A549 (cell line): ENCODE results near the gene TAPBPL. TPM values are rescaled to one million over a fixed set of nuclear protein-coding genes. Genes with fewer than 3 reads are reported as not detected.
A peak's percentile ranks its signal among the peaks of the same experiment; 100 is the strongest.
"Not testable (repeated sequence)": the region's sequence is repeated elsewhere in the genome, so short reads cannot be mapped to it uniquely, and the experiment has no call there.

Experiments used
- ATAC-seq, 2 experiments: fragments of 200-7000 bp in 1 of 2; fragments of >200 bp in 1 of 2; cut with Nextera tagmentation in 1 of 2; cut with Tn5 transposase in 1 of 2; 3 replicates each; pipeline versions ENCODE4 v1.8.0 to v1.9.1; 2018 to 2020; ENCODE audit warnings: mild to moderate bottlenecking in 1 of 2, moderate library complexity in 1 of 2
- CTCF ChIA-PET: fragments of 300-600 bp; sonication (Branson Sonifier 250); formaldehyde crosslinking; extraction: SDS; loops from one replicate; lab custom pipeline; 2021; ENCODE audit warnings: antibody characterized with exemption, inconsistent platforms; lab: Yijun Ruan, JAX
- POLR2A ChIA-PET: fragments of 350-600 bp; formaldehyde crosslinking; extraction: SDS; loops from one replicate; lab custom pipeline; 2021; ENCODE audit warnings: antibody characterized with exemption, inconsistent platforms; lab: Yijun Ruan, JAX
- DNase-seq, 2 experiments: peaks; one replicate each; pipeline versions ENCODE4 v3.0.0 to v3.0.0-alpha.2; 2011 to 2016; ENCODE audit warnings: low read depth in 1 of 2, low spot score in 1 of 2
- FAIRE-seq: peaks from 2 replicates; lab custom pipeline; 2011; peaks lifted over from hg19 to GRCh38; lab: Jason Lieb, UNC
- H3K27ac ChIP-seq, 2 experiments: fragments of >200 bp; sonication (Bioruptor Twin); formaldehyde crosslinking; 3 replicates each; pipeline ENCODE4 v1.5.1; 2016 to 2017
- H3K4me1 ChIP-seq: fragments of >200 bp; sonication (Bioruptor Twin); formaldehyde crosslinking; 3 replicates; pipeline ENCODE4 v1.6.1; 2016
- H3K4me2 ChIP-seq: fragments of >200 bp; sonication (Bioruptor Twin); formaldehyde crosslinking; 3 replicates; pipeline ENCODE4 v1.6.1; 2016
- H3K4me3 ChIP-seq: fragments of >200 bp; sonication (Bioruptor Twin); formaldehyde crosslinking; 3 replicates; pipeline ENCODE4 v1.5.1; 2016
- H3K9me3 ChIP-seq: fragments of >200 bp; sonication (Bioruptor Twin); formaldehyde crosslinking; 3 replicates; pipeline ENCODE4 v1.6.1; 2016
- ATOH8 ChIP-seq: fragments of 250-450 bp; sonication (Bioruptor Pico); IDR thresholded peaks from 2 replicates; pipeline ENCODE4 v1.5.0; 2020; ENCODE audit warnings: low read depth, mild to moderate bottlenecking, moderate library complexity
- BCL3 ChIP-seq: fragments of >200 bp; sonication (Bioruptor Twin); formaldehyde crosslinking; IDR thresholded peaks from 3 replicates; pipeline ENCODE4 v1.6.1; 2016
- CBX2 ChIP-seq: fragments of 200-600 bp; sonication (generic); IDR thresholded peaks from 2 replicates; pipeline ENCODE4 v1.6.1; 2016; ENCODE audit warnings: low read depth, mild to moderate bottlenecking, borderline replicate concordance
- CEBPB ChIP-seq, 2 experiments: fragments of >200 bp in 1 of 2; sonication (Bioruptor Twin) in 1 of 2; formaldehyde crosslinking in 1 of 2; IDR thresholded peaks; 2 replicates each; pipeline ENCODE4 v1.6.1; 2012 to 2016
- EHMT2 ChIP-seq: fragments of 200-600 bp; sonication (generic); IDR thresholded peaks from 2 replicates; pipeline ENCODE4 v1.6.1; 2016; ENCODE audit warnings: antibody characterized with exemption, low read depth, mild to moderate bottlenecking, moderate library complexity
- ESRRA ChIP-seq: fragments of 150-350 bp; IDR thresholded peaks from 2 replicates; pipeline ENCODE4 v1.6.1; 2014; ENCODE audit warnings: mild to moderate bottlenecking, low read length, borderline replicate concordance
- HDAC2 ChIP-seq: fragments of 200-600 bp; sonication (generic); IDR thresholded peaks from 2 replicates; pipeline ENCODE4 v1.6.1; 2016
- HEYL ChIP-seq: fragments of 250-450 bp; sonication (Bioruptor Pico); IDR thresholded peaks from 2 replicates; pipeline ENCODE4 v1.8.0; 2021; ENCODE audit warnings: mild to moderate bottlenecking, moderate library complexity
- HOXA7 ChIP-seq: fragments of 250-450 bp; sonication (Bioruptor Pico); IDR thresholded peaks from 2 replicates; pipeline ENCODE4 v1.5.0; 2020; ENCODE audit warnings: mild to moderate bottlenecking, moderate library complexity
- HOXB13 ChIP-seq: fragments of 250-450 bp; sonication (Bioruptor Pico); IDR thresholded peaks from 2 replicates; pipeline ENCODE4 v1.5.0; 2020; ENCODE audit warnings: low read depth, mild to moderate bottlenecking, moderate library complexity
- JUN ChIP-seq, 2 experiments: fragments of >200 bp; sonication (Bioruptor Twin); formaldehyde crosslinking; IDR thresholded peaks; 2 replicates in 1 of 2; 3 replicates in 1 of 2; pipeline ENCODE4 v1.6.1; 2016 to 2017
- KDM5A ChIP-seq: fragments of 200-600 bp; sonication (generic); IDR thresholded peaks from 2 replicates; pipeline ENCODE4 v1.6.1; 2016; ENCODE audit warnings: antibody characterized with exemption, mild to moderate bottlenecking
- MAFK ChIP-seq: fragments of 450-650 bp; IDR thresholded peaks from 2 replicates; pipeline ENCODE4 v1.6.1; 2014; ENCODE audit not compliant: partially characterized antibody
- PHF8 ChIP-seq: fragments of 200-600 bp; sonication (generic); IDR thresholded peaks from 2 replicates; pipeline ENCODE4 v1.6.1; 2016; ENCODE audit warnings: low read depth, mild to moderate bottlenecking, antibody characterized with exemption, moderate library complexity, borderline replicate concordance
- POLR2A ChIP-seq: IDR thresholded peaks from 2 replicates; pipeline ENCODE4 v1.6.1; 2012; ENCODE audit warnings: mild to moderate bottlenecking, low read length
- SREBF2 ChIP-seq: fragments of 450-650 bp; IDR thresholded peaks from 2 replicates; pipeline ENCODE4 v1.6.1; 2014; ENCODE audit warnings: mild to moderate bottlenecking, moderate library complexity
- TP53 ChIP-seq: fragments of 250-450 bp; sonication (Bioruptor Pico); IDR thresholded peaks from 2 replicates; pipeline ENCODE4 v1.5.0; 2021; ENCODE audit warnings: mild to moderate bottlenecking, moderate library complexity
- ZC3H11A ChIP-seq: fragments of 450-650 bp; IDR thresholded peaks from 2 replicates; pipeline ENCODE4 v1.6.1; 2014; ENCODE audit warnings: antibody characterized with exemption, mild to moderate bottlenecking
- ZFP36 ChIP-seq: fragments of 450-650 bp; IDR thresholded peaks from 2 replicates; pipeline ENCODE4 v1.6.1; 2014; ENCODE audit warnings: borderline replicate concordance; ENCODE audit not compliant: partially characterized antibody
- ZSCAN20 ChIP-seq: fragments of 250-450 bp; sonication (Bioruptor Pico); IDR thresholded peaks from 2 replicates; pipeline ENCODE4 v1.8.0; 2022; ENCODE audit warnings: mild to moderate bottlenecking, moderate library complexity
- WGBS: methylation state at CpG from one replicate; pipeline ENCODE4 v1.1.6; 2017; ENCODE audit errors: missing lambda C conversion rate; 5-methylcytosine and 5-hydroxymethylcytosine counted together
- polyA plus RNA-seq, 4 experiments: library from polyadenylated mRNA; depleted of rRNA in 3 of 4; stranded (reverse); fragments of >200 nt; fragmentation: RNase III in 1 of 4; extraction: RNeasy Plus Mini Kit Qiagen cat#74134 plus additional on column Dnase treatment in 1 of 4; gene quantifications; 2 replicates in 3 of 4; 3 replicates in 1 of 4; pipeline ENCODE4 v1.2.3, GENCODE V29; 2011 to 2017
- TF ChIP-seq, protein P1 (sequence below): fragments of 150-350 bp; IDR thresholded peaks from 2 replicates; pipeline ENCODE4 v1.6.1; 2014; ENCODE audit warnings: low read depth, mild to moderate bottlenecking, low read length

The TAPBPL gene
- polyA plus RNA-seq, 2 of the 4 experiments (the other 2 are of a cell fraction), result 2.8 to 3.6 TPM

DNA sequence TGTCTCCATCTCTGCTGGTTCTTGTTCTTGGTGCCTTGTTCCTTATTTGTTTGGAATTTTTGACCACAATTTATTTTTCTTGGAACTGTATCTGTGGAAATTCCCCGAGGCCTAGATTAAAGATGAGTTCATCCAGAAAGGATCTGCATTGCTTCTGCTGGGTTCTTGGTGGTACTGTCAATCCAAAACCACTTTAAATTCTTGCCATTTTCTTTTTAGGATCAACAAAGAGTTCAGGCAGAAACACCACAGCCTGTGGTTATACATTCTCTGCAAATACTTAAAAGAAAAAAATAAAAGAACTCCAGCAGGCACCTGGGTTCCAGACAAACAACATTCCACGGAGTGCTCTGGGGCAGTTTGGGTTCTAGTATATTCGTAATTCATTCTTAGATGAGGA lies 24.6 kb downstream of the TAPBPL start:
- ATAC-seq (no peak), DNase-seq (no peak)
- no peak overlapping the region for H3K27ac ChIP-seq

GRCh38 chr12:6477601-6478377 lies 25.9 kb downstream of the TAPBPL start:
- ATAC-seq, result peak in 1 of 2 experiments; percentile 53; a peak in 3 of 6 replicates
- CTCF ChIA-PET, result interaction anchor here (0.6 to 5.9 kb wide), 3 partner anchors 12 to 664 kb away, joined by 3 to 33 read pairs (median 3); no protein-coding TSS in a partner anchor
- WGBS, result 81% methylated on average over 34 of the region's 37 CpGs
- DNase-seq, H3K9me3 ChIP-seq, H3K4me2 ChIP-seq, POLR2A ChIA-PET, H3K4me3 ChIP-seq, H3K4me1 ChIP-seq, H3K27ac ChIP-seq, FAIRE-seq: not testable (repeated sequence)

More for the DNA sequence above, 24.6 kb downstream of the TAPBPL start:
- CTCF ChIA-PET, result interaction anchor here (5.9 kb wide), 1 partner anchor 11 kb away, joined by 33 read pairs; no protein-coding TSS in a partner anchor
- no peak overlapping the region for H3K4me2 ChIP-seq
- 63% methylated on average over 3 of the region's 3 CpGs for WGBS
- peaks cover 8% of the 10 kb centered on the region for H3K4me1 ChIP-seq
- H3K4me3 ChIP-seq, result no peak overlapping the region
- TF ChIP-seq PHF8 (no peak), ZFP36 (no peak), ZSCAN20 (CRISPR knock-in tag) (no peak), HOXA7 (CRISPR knock-in tag) (no peak), HEYL (CRISPR knock-in tag) (no peak), MAFK (no peak), ZC3H11A (no peak), CBX2 (no peak), EHMT2 (no peak), BCL3 (no peak), POLR2A (no peak), ESRRA (no peak), KDM5A (no peak)
- TF ChIP-seq, protein P1, sequence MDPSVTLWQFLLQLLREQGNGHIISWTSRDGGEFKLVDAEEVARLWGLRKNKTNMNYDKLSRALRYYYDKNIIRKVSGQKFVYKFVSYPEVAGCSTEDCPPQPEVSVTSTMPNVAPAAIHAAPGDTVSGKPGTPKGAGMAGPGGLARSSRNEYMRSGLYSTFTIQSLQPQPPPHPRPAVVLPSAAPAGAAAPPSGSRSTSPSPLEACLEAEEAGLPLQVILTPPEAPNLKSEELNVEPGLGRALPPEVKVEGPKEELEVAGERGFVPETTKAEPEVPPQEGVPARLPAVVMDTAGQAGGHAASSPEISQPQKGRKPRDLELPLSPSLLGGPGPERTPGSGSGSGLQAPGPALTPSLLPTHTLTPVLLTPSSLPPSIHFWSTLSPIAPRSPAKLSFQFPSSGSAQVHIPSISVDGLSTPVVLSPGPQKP, result no peak
- no peaks in the 10 kb centered on the region for H3K9me3 ChIP-seq
- POLR2A ChIA-PET, result no interaction called here
- FAIRE-seq, result no peak

DNA sequence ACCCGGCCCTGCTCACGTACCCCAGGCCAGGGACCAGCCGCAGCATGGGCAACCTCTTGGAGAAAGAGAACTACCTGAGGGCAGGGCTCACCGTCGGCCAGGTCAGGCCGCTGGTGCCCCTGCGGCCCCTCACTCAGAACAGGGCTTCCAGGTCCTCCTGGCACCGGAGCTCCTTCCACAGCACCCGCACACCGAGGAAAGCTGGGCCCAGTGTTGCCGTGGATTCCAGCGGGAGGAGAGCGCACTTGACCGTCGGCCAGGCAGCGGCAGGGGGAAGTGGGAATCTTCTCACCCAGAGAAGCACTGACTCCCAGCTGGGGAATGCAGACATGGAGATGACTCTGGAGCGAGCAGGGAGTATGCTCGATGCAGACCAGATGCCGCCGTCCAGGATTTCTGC lies 26.6 kb downstream of the TAPBPL start:
- H3K4me2 ChIP-seq, result no peak overlapping the region
- DNase-seq, result no peak
- H3K4me1 ChIP-seq, result no peaks in the 10 kb centered on the region
- H3K9me3 ChIP-seq, result no peaks in the 10 kb centered on the region
- FAIRE-seq, result no peak
- ATAC-seq, result peak; percentile 18 to 19; a peak in 3 of 6 replicates
- ChIA-PET CTCF (interaction anchor here (1.3 to 5.9 kb wide), 2 partner anchors 13 to 61 kb away, joined by 3 to 33 read pairs; no protein-coding TSS in a partner anchor), POLR2A (interaction anchor here (1.0 kb wide), 1 partner anchor 9 kb away, joined by 3 read pairs; no protein-coding TSS in a partner anchor)
- TF ChIP-seq SREBF2, result no peak
- TF ChIP-seq ATOH8 (CRISPR knock-in tag), result no peak
- no peak for TF ChIP-seq ZC3H11A
- no peak for TF ChIP-seq JUN (IDR thresholded peaks at IDR 0.05)
- no peak for TF ChIP-seq CEBPB (IDR thresholded peaks at IDR 0.05)
- TF ChIP-seq TP53 (CRISPR knock-in tag), result no peak
- no peak for TF ChIP-seq EHMT2
- TF ChIP-seq HOXB13, result no peak
- no peak for TF ChIP-seq HDAC2
- no peak overlapping the region for H3K27ac ChIP-seq
- no peak overlapping the region for H3K4me3 ChIP-seq
- WGBS, result 88% methylated on average over 14 of the region's 20 CpGs
